MM.1S (cell line): ENCODE data around the gene BID.

ENCODE experiments used
- DNase-seq: peaks from one replicate; pipeline ENCODE4 v3.0.0-alpha.2; 2015
- H2AFZ ChIP-seq: fragments of 300-600 bp; sonication (generic); 2 replicates; pipeline ENCODE4 v1.6.0; 2016; ENCODE audit warnings: antibody characterized with exemption, low read length
- H3F3A ChIP-seq: fragments of 300-600 bp; sonication (generic); 2 replicates; pipeline ENCODE4 v1.6.1; 2016; ENCODE audit warnings: mild to moderate bottlenecking, antibody characterized with exemption, low read length, moderate library complexity, mixed read lengths; ENCODE audit not compliant: insufficient read depth
- H3K27ac ChIP-seq: fragments of 300-600 bp; sonication (generic); 2 replicates; pipeline ENCODE4 v1.5.1; 2016; ENCODE audit warnings: mild to moderate bottlenecking, low read length
- H3K27me3 ChIP-seq: fragments of 300-600 bp; sonication (generic); replicated peaks from 2 replicates; pipeline ENCODE4 v1.6.0; 2016; ENCODE audit warnings: low read length; ENCODE audit not compliant: insufficient read depth
- H3K36me3 ChIP-seq: fragments of 300-600 bp; sonication (generic); replicated peaks from 2 replicates; pipeline ENCODE4 v1.6.1; 2016; ENCODE audit warnings: mild to moderate bottlenecking, low read length, mixed read lengths; ENCODE audit not compliant: insufficient read depth
- H3K4me1 ChIP-seq: fragments of 300-600 bp; sonication (generic); 2 replicates; pipeline ENCODE4 v1.6.1; 2016; ENCODE audit warnings: low read length, mixed read lengths
- H3K4me2 ChIP-seq: fragments of 300-600 bp; sonication (generic); 2 replicates; pipeline ENCODE4 v1.6.0; 2016; ENCODE audit warnings: low read depth, low read length
- H3K4me3 ChIP-seq: fragments of 300-600 bp; sonication (generic); 2 replicates; pipeline ENCODE4 v1.5.1; 2016; ENCODE audit warnings: low read length, mixed read lengths
- H3K79me2 ChIP-seq: fragments of 300-600 bp; sonication (generic); 2 replicates; pipeline ENCODE4 v1.6.1; 2016; ENCODE audit warnings: mixed run types, low read length, mixed read lengths
- H3K9ac ChIP-seq: fragments of 300-600 bp; sonication (generic); 2 replicates; pipeline ENCODE4 v1.6.1; 2016; ENCODE audit warnings: low read length, mixed read lengths
- H3K9me2 ChIP-seq: fragments of 300-600 bp; sonication (generic); replicated peaks from 2 replicates; pipeline ENCODE4 v1.6.1; 2016; ENCODE audit warnings: mild to moderate bottlenecking, low read length, mixed read lengths; ENCODE audit not compliant: insufficient read depth
- H3K9me3 ChIP-seq: fragments of 300-600 bp; sonication (generic); replicated peaks from 2 replicates; pipeline ENCODE4 v1.6.1; 2016; ENCODE audit warnings: mild to moderate bottlenecking, low read length, mixed read lengths; ENCODE audit not compliant: insufficient read depth
- H4K20me1 ChIP-seq: fragments of 300-600 bp; sonication (generic); 2 replicates; pipeline ENCODE4 v1.6.1; 2016; ENCODE audit warnings: mild to moderate bottlenecking, low read length, moderate library complexity, mixed read lengths; ENCODE audit not compliant: insufficient read depth
- EZH2 ChIP-seq: fragments of 300-600 bp; sonication (generic); optimal IDR thresholded peaks from 2 replicates; pipeline ENCODE3; 2017; ENCODE audit warnings: low read depth, mild to moderate bottlenecking, antibody characterized with exemption, low read length, mixed read lengths
- EZH2phosphoT487 ChIP-seq: fragments of 300-600 bp; sonication (generic); IDR thresholded peaks from 2 replicates; pipeline ENCODE4 v1.6.1; 2018; ENCODE audit warnings: antibody characterized with exemption, low read length
- TF ChIP-seq, protein P1 (sequence below): fragments of 300-600 bp; sonication (generic); IDR thresholded peaks from 2 replicates; pipeline ENCODE4 v1.5.1; 2016; ENCODE audit warnings: antibody characterized with exemption, low read length, mixed read lengths

Gene BID

DNA sequence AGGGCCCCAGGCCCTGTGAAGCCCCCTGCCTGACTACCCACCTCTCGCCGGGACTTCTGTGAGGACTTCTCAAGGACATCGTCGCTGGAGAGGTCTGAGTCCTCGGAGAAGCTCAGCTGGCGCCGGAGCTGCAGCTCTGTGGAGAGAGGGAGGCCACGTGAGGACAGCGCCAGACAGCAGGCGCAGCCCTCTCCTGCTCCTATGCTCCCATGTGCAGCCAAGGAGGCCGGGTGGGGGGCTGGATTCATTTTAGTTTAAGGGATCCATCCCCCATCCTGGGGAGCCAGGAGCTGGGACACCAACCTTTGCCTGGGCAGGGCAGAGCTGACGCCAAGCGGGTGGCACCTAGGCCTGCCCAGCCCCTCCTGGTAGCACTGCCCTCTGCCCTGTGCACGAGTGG lies 42.4 kb upstream of the BID start:
- Histone ChIP-seq H2AFZ (no peak overlapping the region), H3K9me3 (no peaks in the 10 kb centered on the region), H3K4me1 (no peaks in the 10 kb centered on the region), H3K36me3 (no peaks in the 10 kb centered on the region), H3K4me3 (no peak overlapping the region), H3K27ac (no peak overlapping the region), H4K20me1 (no peaks in the 10 kb centered on the region), H3K9me2 (no peaks in the 10 kb centered on the region), H3K27me3 (no peaks in the 10 kb centered on the region), H3F3A (no peaks in the 10 kb centered on the region), H3K9ac (no peak overlapping the region), H3K79me2 (no peaks in the 10 kb centered on the region), H3K4me2 (no peak overlapping the region)
- DNase-seq, result no peak
- TF ChIP-seq, protein P1, sequence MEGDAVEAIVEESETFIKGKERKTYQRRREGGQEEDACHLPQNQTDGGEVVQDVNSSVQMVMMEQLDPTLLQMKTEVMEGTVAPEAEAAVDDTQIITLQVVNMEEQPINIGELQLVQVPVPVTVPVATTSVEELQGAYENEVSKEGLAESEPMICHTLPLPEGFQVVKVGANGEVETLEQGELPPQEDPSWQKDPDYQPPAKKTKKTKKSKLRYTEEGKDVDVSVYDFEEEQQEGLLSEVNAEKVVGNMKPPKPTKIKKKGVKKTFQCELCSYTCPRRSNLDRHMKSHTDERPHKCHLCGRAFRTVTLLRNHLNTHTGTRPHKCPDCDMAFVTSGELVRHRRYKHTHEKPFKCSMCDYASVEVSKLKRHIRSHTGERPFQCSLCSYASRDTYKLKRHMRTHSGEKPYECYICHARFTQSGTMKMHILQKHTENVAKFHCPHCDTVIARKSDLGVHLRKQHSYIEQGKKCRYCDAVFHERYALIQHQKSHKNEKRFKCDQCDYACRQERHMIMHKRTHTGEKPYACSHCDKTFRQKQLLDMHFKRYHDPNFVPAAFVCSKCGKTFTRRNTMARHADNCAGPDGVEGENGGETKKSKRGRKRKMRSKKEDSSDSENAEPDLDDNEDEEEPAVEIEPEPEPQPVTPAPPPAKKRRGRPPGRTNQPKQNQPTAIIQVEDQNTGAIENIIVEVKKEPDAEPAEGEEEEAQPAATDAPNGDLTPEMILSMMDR, result no peak
- no peak for TF ChIP-seq EZH2
- TF ChIP-seq EZH2phosphoT487, result no peak

DNA sequence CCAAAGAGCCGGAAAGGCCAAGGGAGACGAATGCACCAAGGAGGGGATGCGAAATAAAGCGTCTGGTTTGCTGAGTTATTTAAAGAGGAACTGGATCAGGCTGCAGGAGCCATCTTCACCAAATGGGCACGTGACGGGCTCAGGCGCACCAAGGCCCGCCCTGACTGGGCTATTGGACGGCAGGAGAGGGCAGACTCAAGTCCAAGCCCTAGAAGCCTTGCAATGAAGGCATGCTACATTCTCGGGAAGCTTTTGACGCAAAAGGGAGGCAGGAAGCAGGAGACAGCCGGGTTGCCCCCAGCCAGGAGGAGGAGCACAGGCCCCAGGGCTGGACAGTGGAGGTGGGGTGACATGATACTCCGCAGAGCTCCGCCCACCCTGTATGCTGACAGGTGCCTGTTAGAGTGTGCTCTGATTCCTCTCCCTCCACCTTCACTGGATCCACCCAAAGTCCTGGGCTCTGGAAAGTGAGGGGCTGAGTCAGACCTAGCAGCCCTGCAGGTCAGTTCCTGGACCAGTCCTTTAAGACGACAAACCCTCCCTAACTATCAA lies 41.5 kb upstream of the BID start:
- no peak for DNase-seq
- Histone ChIP-seq H3K79me2 (no peaks in the 10 kb centered on the region), H3K4me3 (no peak overlapping the region), H3K4me2 (no peak overlapping the region), H3K9ac (no peak overlapping the region), H3K9me3 (no peaks in the 10 kb centered on the region), H3K36me3 (no peaks in the 10 kb centered on the region), H4K20me1 (no peaks in the 10 kb centered on the region), H3K4me1 (no peaks in the 10 kb centered on the region), H2AFZ (no peak overlapping the region), H3F3A (no peaks in the 10 kb centered on the region), H3K27ac (no peak overlapping the region), H3K9me2 (no peaks in the 10 kb centered on the region), H3K27me3 (no peaks in the 10 kb centered on the region)
- TF ChIP-seq, protein P1, result no peak
- TF ChIP-seq EZH2phosphoT487 (no peak), EZH2 (no peak)

DNA sequence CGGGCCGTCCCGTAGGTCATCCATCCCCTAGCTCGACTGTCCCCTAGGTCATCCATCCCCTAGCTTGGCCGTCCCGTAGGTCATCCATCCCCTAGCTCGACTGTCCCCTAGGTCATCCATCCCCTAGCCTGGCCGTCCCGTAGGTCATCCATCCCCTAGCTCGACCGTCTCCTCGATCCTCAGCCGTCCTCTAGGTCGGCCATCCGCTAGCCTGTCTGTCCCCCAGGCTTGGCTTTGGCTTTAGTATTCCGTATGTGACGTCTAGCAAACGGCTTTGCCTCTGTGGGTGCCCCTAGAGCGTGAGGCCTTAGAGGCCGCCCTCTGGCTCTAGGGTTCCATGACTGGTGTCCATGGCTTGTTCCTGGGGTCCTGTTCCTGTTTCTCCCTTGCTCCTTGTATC lies 40.6 kb upstream of the BID start:
- H3K79me2 ChIP-seq, result no peaks in the 10 kb centered on the region
- no peak overlapping the region for H3K4me3 ChIP-seq
- no peak overlapping the region for H3K27ac ChIP-seq

More for the DNA sequence above, 40.6 kb upstream of the BID start:
- H3K36me3 ChIP-seq, result no peaks in the 10 kb centered on the region
- no peak overlapping the region for H2AFZ ChIP-seq
- TF ChIP-seq EZH2phosphoT487 (no peak), EZH2 (no peak)
- TF ChIP-seq, protein P1, result no peak
- H3K9me3 ChIP-seq, result no peaks in the 10 kb centered on the region
- H3K27me3 ChIP-seq, result no peaks in the 10 kb centered on the region
- H3F3A ChIP-seq, result no peaks in the 10 kb centered on the region
- no peaks in the 10 kb centered on the region for H3K9me2 ChIP-seq
- no peak for DNase-seq
- H3K4me1 ChIP-seq, result no peaks in the 10 kb centered on the region
- no peak overlapping the region for H3K9ac ChIP-seq
- no peaks in the 10 kb centered on the region for H4K20me1 ChIP-seq
- no peak overlapping the region for H3K4me2 ChIP-seq
